ENCODE data around the gene VWF.
"Not testable (repeated sequence)": the region's sequence is repeated elsewhere in the genome, so short reads cannot be mapped to it uniquely, and the experiment has no call there.

The VWF gene

DNA sequence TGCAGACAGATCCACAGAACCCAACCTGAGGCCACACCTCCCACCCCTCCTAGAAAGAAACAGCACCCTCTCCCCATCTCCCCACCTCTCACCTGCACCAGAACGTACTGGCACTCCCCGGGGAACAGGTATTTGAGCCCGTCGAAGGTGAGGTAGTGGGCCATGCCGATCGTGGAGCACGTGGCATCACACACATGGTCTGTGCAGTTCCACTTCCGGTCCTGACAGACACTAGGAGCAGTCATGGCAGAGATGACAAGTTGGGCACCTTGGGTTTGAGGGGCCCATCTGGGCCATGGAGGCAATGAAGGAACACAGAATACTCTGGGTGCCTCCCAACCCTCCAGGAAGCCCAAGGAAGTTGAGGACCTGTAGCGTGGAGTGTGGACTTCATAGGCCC is 89.9 kb downstream of the VWF start:
- no peak for DNase-seq (ENCODE audit: low read depth in 2 of 2)

DNA sequence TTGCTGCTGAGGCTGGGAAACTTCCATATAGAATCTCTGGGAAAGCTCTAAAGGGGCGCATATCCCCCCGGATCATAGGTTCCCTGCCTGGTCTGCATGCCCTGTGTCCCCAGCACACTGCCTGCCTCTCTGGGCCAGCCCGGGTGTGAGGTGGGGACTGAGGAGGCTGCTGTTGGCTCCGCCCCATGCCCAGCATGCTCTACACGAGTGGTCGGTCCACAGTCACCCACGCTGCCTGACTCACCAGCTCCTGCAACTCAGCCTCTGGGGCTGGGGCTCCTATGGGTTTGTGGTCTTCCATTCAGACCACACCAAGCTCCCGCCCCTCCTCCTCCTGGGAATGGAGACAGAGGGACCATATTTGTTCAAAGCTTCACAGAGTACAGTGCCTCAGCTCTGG is 90.9 kb downstream of the VWF start:
- DNase-seq (ENCODE audit: low read depth in 2 of 2) = no peak

DNA sequence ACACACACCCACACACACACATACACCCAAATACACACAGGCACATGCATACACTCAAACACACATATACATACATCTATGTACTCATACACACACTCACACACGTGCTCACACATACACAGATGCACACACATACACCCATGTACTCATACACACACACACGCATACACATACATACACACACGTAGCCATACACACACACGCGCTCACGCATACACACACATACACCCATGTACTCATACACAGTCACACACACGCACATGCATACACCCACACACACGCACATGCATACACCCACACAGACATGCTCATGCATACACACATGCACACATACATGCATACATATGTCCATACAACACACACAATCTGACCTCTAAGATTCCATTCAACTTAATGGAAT is 91.7 kb downstream of the VWF start:
- DNase-seq (ENCODE audit: low read depth in 2 of 2) = no peak

DNA sequence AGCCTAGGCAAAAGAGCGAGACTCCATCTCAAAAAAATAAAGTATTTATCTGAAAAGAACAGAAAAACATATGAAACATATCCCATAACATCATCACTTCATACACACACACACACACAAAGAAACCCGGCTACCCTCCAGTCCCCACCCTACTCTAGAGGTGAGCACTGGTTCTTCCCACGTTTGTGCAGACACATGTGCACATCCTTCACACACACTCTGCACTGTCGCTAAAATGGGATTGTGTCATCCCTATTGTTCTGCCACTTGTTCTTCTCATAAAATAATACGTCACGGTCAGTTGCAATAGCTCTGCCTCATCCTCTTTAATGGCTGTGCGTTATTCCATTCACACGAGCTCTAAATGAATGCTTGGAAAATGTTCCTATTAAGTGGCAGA is 93.5 kb downstream of the VWF start:
- DNase-seq (ENCODE audit: low read depth in 2 of 2) = no peak

DNA sequence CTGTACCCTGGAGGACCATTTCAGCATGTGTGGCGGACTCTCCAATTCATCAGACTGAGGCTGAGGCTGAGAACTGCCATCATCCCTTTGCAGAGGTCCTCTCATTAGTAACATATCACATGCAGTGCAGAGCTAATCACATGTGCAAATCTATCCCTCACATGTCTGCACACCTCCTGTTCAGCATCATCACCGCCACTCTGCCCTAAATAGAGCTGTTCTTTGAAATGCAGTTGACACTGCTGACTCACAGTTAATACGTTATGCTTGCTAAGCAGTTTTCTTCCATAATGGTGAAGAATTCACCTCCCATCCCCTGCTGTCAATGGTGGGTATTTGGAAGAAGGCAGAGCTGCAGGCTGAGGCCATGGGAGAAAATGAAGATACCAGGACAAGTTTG is 94.4 kb downstream of the VWF start:
- no peak for DNase-seq (ENCODE audit: low read depth in 2 of 2)

DNA sequence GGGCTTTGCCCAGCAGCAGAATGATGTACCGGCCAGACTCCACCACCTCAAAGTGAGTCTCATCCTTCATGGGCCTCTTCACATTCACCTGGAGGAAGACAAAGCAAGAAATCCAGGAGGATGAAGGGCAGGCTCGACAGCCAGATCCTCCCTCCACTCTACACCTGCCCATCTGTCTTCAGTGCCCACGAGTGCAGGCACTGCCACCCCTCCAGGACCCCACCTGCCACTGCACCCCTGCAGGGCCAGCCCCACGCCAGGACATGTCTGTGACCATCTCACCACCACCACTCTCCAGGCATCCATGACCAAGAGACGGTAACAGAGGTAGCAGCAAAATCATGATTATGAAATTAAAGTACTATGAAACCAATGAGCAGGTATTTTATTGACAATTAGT is 95.1 kb downstream of the VWF start:
- DNase-seq (ENCODE audit: low read depth in 2 of 2) = no peak

DNA sequence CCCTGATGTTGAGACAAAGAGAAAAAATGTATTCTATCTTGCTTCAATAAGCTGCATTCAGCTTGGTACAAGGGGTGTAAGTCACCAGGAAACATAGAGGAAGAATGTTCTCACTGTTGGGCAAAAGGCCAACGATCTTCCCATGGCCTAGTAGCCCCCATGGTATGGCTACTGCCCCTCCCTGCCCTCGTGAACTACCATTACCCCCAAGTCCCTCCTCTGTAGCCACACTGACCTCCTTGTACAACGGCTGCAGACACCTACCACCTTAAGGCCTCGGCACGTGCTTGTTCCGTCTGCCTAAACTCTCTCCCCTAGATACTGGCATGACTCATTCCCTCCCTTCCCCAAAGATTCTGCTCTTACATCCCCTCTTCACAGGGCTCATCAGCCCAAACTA is 97.5 kb downstream of the VWF start:
- DNase-seq (ENCODE audit: low read depth in 2 of 2) = no peak

DNA sequence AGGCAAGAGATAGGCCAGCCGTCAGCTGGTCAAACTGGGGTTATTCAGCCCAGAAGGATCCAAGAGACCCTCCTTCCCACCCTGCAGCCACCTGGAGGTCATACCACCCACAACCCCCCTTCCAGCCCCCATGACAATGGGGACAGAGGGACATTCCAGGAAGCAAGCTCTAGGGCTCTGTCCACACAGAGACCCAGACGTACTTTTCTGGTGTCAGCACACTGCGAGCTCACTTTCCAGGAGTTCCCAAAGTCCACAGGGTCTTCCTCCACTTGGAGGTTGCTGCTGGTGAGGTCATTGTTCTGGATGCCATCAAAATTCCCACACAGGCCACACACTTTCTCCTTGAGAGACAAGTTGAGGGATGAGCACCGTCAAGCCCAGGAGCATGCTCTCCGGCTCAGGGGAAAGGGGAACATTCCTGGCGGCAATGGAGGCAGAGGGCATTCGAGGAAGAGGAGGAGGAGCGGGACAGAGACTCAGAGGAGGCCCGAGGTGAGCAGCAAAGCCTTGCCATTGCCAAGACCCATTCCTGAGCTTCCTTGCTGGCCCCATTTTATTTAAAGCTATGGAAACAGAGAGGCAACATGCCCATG is 98.7 kb downstream of the VWF start:
- not testable (repeated sequence) for DNase-seq (ENCODE audit: low read depth in 2 of 2)

DNA sequence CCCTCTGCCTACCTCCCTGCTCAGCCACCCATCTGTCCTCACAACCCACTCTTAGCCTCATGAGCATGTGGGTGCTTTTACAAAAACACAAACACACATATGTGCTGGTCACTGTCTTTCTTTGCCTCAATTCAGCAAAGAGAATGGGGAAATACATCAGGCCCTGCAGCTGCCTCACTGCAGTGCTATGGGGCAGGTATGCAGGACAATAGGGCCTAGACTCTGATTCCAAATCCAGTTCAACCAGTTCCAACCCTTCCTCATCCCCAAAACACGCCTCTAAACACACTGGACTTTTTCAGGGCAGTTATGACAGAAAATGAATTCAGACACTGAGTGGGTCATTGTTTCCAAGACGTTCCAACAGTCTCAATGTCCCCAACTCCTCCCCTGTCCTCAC is 100.4 kb downstream of the VWF start:
- DNase-seq (ENCODE audit: low read depth in 2 of 2) = not testable (repeated sequence)

DNA sequence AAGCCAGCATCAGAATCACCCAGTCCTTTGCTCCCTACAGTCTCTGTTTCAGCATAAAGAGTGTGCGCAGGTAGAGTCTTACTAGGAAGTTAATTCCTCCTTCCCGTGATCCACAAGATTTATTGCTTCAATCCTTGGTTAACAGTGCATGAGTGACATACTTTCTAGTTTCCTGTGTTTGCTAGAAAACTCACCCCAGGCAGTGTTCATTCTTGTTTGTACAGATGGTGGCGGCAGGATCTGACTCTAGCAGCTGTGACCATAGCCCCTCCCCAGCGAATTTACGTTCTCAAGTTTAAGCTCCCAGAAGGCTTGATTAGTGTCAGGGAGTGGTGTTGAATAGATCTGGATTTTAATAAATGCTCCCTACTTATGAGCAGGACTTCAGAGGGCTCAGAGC is 103.5 kb downstream of the VWF start:
- no peak for DNase-seq (ENCODE audit: low read depth in 2 of 2)

DNA sequence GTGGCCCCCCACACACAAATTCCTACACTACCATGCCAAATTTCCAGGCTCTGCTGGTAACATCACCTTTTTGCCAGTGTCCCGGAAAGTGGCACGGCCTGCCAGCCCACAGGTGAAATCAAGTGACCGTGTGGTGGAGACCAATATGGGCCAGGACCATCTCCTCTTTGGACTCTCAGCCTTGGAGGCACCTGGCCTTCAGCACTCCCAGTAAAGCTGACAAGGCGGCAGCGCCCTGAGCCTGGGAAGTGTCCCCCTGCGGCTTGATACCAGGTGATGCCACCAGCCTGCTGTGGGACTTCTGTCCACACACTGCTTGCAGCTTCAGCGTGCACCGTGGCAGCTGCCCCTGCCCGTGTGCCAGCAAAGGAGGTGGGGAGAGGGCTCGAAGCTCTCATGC is 104.0 kb downstream of the VWF start:
- not testable (repeated sequence) for DNase-seq (ENCODE audit: low read depth in 2 of 2)

DNA sequence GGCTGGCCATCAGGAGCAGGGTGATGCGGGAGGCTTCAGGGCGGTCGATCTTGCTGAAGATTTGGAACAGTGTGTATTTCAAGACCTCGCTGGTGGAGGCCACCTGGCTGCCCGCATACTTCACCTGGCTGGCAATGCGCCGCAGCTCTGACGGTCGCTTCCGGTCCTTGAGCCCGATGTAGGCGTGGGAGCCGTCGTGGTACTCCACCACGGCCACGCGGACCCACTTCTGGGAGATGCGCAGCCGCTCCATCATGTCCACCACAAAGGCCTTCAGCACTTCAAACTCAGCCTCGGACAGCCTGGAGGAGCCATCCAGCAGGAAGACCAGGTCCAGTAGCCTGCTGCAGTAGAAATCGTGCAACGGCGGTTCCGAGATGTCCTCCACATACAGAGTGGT is 105.2 kb downstream of the VWF start:
- DNase-seq (ENCODE audit: low read depth in 2 of 2) = not testable (repeated sequence)

DNA sequence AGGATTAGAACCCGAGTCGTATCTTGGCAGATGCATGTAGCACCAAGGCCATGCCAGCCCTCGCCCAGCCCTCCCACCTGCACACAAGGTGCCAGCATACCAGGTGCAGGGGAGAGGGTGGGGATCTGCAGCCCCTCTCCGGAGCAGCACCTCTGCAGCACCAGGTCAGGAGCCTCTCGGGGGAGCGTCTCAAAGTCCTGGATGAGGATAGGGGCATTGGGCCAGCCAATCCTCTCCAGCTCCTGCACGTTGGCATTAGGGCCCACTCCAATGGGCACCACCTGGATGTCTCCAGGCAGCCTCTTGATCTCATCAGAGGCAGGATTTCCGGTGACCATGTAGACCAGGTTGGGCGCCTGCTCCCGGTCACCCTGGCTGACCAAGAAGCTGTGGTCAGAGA is 106.2 kb downstream of the VWF start:
- no peak for DNase-seq (ENCODE audit: low read depth in 2 of 2)

DNA sequence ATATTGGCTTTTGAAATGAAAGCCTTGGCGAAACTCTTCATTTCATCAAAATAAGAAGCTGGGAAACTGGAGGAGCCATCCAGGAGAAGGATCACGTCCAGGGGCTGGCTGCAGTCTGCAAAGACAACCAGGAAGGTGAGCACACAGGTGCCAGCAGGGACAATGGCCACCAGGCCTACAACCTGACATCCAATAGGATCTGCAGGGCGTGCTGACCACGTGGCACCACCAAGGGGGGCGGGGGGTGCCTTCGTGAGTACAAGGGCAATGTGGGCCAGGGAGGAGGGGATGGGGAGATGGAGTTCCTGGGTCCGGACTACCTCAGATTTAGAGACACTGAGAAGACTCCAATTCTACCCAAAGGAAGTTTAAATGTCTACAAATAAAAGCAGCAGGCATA is 107.7 kb downstream of the VWF start:
- no peak for DNase-seq (ENCODE audit: low read depth in 2 of 2)

DNA sequence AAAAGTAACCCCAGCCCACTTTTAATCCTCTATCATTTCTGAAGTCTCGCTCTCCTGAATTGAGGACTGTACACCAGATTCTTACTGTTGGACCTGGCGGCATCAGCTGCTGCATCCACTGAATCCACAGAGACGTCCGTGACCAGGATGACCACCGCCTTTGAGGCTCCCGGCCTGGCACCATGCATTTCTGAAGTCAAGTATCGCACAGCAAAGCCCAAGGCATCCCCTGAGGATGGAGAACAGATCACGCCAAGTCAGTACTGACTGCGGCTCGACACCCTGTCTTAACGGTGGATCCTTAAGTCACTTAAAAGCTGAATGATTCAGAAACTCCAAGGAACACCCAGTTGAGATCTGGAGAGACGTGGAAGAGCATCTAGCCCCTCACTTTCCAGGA is 108.5 kb downstream of the VWF start:
- not testable (repeated sequence) for DNase-seq (ENCODE audit: low read depth in 2 of 2)

DNA sequence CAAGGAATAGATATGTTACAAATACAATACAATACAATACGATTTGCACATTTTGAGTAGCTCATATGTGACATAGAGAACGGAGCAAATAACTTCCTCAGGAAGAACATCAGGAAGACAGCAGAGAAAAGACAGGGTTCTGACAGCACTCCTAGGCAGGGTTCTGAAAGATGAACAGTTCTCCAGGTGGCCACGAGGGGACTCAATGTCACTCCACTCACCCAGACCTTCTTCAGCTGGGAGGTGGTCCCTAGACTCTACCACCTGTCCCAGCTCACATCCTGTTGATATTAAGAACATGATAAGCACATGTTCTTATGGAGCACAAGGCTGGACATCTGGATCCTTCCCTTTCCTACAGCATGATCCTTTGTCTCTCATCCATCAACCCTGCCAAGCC is 109.2 kb downstream of the VWF start:
- DNase-seq (ENCODE audit: low read depth in 2 of 2) = not testable (repeated sequence)

DNA sequence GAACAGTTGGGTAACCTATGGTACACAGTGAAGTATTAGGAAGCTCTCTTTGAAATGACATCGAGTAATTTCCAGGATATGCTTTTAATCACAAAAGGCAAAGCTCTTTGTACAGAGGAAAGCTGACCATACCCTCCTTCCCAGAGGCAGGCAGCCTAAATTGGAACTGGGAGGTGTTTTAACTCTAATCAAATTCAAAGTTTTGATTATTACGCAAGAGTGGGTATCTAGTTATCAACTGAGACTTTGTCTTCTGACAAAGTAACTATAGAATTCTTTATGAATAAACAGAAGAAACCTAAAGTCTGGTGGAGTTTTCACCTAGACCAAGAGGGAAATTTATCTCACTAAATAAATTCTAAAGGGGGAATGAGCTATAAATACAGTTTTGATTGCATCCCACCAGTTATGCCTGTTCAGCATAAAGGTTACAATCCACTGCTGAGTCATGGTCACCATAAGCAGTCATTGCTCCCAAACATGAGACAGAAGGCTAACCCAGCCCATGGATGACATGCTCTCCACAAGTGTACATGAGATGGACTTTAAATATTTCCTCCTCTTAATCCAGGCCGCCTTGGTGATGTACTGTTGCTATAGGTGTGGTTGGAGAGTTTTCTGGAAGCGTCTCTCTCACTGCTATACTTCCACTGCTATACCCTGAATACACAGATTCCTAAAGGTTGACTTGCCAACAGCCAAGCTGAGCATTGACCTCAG is 113.7 kb downstream of the VWF start:
- DNase-seq (ENCODE audit: low read depth in 2 of 2) = not testable (repeated sequence)

DNA sequence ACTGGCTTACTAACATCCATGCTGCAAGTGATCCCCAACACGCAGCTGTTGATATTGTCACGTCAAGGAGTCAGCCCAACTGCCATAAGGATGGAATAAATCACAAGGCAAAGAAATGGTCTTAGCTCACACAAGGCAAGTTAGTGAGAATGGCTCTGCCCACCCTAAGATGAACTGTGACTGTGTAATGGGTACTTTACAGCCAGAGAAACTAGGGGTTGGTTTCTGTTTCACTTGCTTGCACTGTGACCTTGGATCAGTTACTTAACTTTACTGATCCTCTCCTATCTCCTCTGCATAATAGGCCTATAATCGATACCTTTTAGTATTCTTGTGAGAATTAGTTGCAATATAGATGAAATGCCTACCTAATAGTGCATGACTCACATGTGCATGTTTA is 127.2 kb downstream of the VWF start:
- DNase-seq (ENCODE audit: low read depth in 2 of 2) = no peak

DNA sequence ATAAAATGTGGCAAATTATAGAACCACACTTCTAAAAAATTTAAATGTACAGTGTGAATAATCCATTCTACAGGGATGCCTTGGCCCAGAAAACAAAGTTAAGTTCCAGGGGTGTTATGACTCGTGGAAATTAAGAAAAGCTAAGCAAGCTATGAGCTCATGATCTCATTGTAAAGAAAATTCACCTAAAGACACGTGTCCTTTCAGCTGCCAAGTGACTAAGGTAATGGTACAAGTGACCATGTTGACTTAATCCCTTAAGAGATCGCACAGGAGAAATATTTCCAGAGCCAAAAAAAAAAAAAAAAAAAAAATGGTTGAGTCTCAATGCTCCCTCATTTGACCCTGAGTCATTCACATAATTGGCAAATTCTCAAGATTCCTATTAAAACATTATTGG is 128.0 kb downstream of the VWF start:
- DNase-seq (ENCODE audit: low read depth in 2 of 2) = no peak

DNA sequence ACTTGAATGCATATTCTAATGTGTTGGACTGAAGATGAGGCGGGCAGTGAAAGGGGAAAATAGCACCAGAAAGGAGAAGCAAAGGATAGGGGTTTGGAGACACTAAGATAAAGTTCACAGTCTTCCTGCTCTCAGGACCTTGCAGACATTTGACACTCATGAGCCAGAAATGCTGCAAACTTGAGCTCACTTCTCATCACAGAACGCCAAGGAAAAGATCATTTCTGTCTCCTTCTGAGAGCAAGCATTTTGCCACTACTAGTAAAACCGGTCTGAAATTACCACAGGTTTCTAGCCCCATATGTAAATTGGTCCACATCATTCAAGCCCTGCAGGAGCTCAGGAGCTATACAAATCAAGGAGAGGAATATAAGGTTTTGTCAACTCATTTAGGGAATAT is 134.8 kb downstream of the VWF start:
- DNase-seq (ENCODE audit: low read depth in 2 of 2) = no peak

DNA sequence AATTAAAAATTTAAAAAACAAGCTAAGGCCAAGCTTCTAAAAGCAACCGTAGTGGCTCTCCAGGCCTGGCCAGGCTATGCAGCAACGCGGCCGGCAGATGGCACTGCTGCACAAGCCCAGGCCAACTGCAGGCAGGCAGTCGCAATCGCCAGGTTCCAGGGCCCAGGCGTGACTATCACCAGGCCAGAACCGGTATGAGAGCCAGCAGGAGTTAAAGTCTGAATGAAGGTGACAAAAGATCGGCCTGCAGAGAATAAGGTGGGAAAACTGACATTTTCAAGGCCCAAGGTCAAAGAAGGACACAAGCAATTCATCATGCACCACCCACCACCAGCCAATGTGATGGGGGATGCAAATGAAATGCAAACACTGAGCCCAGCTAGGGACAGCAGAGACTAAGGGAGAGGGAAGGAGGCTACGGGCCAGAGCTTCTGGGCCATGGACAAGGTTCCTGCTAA is 135.8 kb downstream of the VWF start:
- peak; percentile 20 to 40 for DNase-seq (ENCODE audit: low read depth in 2 of 2)

DNA sequence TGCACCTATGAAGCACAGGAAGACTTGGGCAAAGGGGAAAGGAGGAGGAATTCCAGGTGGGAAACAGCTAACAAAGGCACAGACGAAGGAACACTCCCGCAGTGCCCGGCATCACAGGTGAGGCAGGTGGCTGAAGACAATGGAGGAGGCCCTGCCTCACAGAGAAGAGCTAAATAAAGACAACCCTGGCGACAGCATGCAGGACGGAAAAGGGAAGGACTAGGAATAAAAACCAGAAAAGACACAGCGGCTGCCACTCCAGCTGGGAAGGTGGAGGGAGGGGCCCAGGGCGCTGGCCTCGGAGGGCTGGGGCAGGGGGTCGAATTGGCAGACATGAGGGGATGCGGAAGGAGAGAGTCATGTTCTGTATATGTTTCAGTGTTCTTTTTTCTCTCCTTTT is 136.4 kb downstream of the VWF start:
- DNase-seq (ENCODE audit: low read depth in 2 of 2) = no peak

DNA sequence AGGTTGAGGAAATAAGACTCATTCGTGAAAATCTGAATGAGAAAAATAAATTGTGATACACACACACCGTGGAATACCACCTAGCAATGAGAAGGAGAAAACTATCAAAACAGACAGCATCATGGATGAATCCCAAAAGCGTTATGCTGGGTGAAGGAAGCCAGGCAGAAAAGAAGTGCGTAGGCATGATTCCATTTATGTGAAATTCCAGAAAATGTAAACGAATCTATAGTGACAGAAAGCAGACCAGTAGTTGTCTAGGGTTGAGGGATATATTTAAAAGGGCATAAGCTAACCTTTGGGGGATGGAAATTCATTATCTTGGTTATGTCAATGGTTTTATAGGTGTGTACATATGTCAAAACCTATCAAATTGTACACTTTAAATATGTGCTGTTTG is 136.9 kb downstream of the VWF start:
- DNase-seq (ENCODE audit: low read depth in 2 of 2) = no peak

DNA sequence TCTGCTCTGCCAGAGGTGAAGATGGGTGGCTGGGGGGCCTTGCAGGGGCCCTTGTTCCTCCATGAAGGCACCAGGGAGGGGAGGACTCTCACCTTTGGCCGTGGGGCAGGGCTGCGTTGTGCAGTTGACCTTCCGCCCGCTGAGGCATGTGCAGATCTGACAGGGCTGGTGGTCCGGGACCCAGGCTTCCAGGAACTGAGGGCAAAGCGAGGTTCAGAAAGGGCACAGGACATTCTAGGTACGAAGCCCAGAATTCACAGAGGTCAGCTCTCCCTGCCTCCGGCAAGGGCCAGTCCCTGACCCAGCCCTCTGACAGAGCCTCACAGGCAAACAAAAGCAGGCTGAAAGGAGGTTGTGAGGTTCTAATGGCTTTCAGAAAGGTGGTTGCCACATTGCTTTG is 139.0 kb downstream of the VWF start:
- no peak for DNase-seq (ENCODE audit: low read depth in 2 of 2)

Data from activated CD8-positive, alpha-beta memory T cell treated with anti-CD3 and anti-CD28 coated beads for 4 hours (primary cell).